ENCODE data around the gene ACVRL1.

Gene ACVRL1

GRCh38 chr12:51913071-51914033 is 6.0 kb downstream of the ACVRL1 start:
- no peaks in the 10 kb centered on the region for H3K9me3 ChIP-seq (ENCODE audit: control insufficient read depth, low read length)
- no peak overlapping the region for H3K9ac ChIP-seq (ENCODE audit: low read length)
- H3K4me1 ChIP-seq (ENCODE audit: control insufficient read depth, insufficient read depth, low read length) = peaks cover 48% of the 10 kb centered on the region
- no peak overlapping the region for H3K4me3 ChIP-seq (ENCODE audit: low read length)
- DNase-seq (ENCODE audit: low read depth) = no peak
- H3K27me3 ChIP-seq (replicated peaks; ENCODE audit: control insufficient read depth, insufficient read depth, low read length) = no peaks in the 10 kb centered on the region
- H3K36me3 ChIP-seq (ENCODE audit: control insufficient read depth, insufficient read depth, low read length, severe bottlenecking) = peaks cover 32% of the 10 kb centered on the region

DNA sequence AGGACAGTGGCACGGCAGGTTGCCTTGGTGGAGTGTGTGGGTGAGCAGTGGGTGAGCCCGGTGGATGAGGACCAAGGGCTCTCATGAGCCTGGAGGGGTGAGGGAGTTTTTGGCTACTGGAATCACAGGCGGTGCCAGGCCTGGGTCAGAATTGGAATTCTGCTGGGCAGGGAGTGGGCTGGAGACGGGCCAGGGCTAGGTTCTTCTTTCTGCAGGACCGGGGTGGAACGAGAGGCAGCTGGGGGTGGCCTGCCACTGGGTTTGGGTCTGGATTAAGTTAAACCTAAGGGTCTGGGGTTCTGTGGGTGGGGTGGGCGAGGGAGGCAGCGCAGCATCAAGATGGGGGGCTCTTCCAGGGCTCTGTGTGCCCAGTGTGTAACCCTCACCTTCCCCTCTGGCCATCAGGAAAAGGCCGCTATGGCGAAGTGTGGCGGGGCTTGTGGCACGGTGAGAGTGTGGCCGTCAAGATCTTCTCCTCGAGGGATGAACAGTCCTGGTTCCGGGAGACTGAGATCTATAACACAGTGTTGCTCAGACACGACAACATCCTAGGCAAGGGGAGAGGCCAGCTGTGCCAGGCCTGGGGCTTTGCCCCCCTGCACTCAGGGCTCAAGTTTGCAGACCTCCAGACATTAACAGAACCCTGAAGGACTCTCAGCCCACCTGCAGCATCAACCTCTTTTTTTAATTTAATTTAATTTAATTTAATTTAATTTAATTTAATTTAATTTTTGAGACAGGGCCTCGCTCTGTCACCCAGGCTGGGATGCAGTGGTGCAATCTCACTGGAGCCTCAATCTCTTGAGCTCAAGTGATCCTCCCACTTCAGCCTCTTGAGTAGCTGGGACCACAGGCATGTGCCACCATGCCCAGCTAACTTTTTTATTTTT is 7.0 kb downstream of the ACVRL1 start:
- Histone ChIP-seq H3K36me3 (ENCODE audit: control insufficient read depth, insufficient read depth, low read length, severe bottlenecking) (peaks cover 41% of the 10 kb centered on the region), H3K9ac (ENCODE audit: low read length) (no peak overlapping the region), H3K4me3 (ENCODE audit: low read length) (no peak overlapping the region), H3K4me1 (ENCODE audit: control insufficient read depth, insufficient read depth, low read length) (peaks cover 40% of the 10 kb centered on the region), H3K27me3 (replicated peaks; ENCODE audit: control insufficient read depth, insufficient read depth, low read length) (no peaks in the 10 kb centered on the region), H3K9me3 (ENCODE audit: control insufficient read depth, low read length) (no peaks in the 10 kb centered on the region)
- DNase-seq (ENCODE audit: low read depth) = no peak

DNA sequence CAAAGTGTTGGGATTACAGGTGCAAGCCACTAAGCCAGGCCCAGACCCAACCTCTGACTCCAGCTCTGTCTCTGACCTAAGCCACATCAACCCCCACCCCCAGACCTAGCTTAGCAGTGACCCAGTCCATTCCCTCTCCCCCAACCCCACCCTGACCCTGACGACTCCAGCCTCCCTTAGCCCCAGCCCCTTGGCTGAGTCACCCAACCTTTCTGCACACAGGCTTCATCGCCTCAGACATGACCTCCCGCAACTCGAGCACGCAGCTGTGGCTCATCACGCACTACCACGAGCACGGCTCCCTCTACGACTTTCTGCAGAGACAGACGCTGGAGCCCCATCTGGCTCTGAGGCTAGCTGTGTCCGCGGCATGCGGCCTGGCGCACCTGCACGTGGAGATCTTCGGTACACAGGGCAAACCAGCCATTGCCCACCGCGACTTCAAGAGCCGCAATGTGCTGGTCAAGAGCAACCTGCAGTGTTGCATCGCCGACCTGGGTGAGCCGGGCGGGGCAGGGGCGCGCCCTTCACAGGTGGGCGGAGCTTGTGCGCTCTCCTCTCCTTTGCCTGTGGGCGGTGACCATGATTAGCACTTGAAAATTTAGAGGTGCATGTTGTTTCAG is 7.8 kb downstream of the ACVRL1 start:
- DNase-seq (ENCODE audit: low read depth) = no peak
- Histone ChIP-seq H3K36me3 (ENCODE audit: control insufficient read depth, insufficient read depth, low read length, severe bottlenecking) (peaks cover 49% of the 10 kb centered on the region), H3K9ac (ENCODE audit: low read length) (no peak overlapping the region), H3K4me1 (ENCODE audit: control insufficient read depth, insufficient read depth, low read length) (peaks cover 33% of the 10 kb centered on the region), H3K4me3 (ENCODE audit: low read length) (no peak overlapping the region), H3K9me3 (ENCODE audit: control insufficient read depth, low read length) (no peaks in the 10 kb centered on the region), H3K27me3 (replicated peaks; ENCODE audit: control insufficient read depth, insufficient read depth, low read length) (no peaks in the 10 kb centered on the region)

- Histone ChIP-seq H3K9ac (ENCODE audit: low read length) (no peak overlapping the region), H3K4me1 (ENCODE audit: control insufficient read depth, insufficient read depth, low read length) (peaks cover 25% of the 10 kb centered on the region), H3K4me3 (ENCODE audit: low read length) (no peak overlapping the region), H3K27me3 (replicated peaks; ENCODE audit: control insufficient read depth, insufficient read depth, low read length) (no peaks in the 10 kb centered on the region), H3K36me3 (ENCODE audit: control insufficient read depth, insufficient read depth, low read length, severe bottlenecking) (peaks cover 53% of the 10 kb centered on the region), H3K9me3 (ENCODE audit: control insufficient read depth, low read length) (no peaks in the 10 kb centered on the region)
- DNase-seq (ENCODE audit: low read depth) = no peak
These were observed 8.6 kb downstream of the ACVRL1 start for GRCh38 chr12:51915951-51916350.

DNA sequence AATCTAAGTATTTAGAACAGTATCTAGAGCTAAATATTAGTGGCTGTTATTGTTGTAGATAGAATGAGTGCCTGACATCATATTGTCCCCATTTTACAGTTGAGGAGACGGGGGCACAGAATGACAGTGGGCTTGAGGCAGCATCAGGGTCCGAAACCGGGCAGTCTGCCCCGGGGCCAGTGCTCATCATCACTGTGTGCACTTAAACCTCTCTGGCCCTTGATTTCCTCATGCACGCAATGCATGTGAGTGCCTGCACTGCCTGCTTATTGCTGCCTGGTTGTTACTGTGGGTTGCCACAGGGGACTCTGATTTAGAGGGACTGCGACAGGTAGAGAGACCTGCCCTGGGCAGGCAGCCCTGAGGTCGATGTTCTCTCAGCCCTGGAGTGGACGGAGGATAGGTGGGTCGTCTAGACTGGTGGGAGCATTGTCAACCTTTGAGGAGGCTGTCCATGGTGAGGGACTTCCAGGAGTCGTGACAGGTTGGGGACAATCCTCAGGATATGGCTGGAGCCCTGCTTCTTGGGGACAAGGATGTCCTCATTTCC is 9.8 kb downstream of the ACVRL1 start:
- Histone ChIP-seq H3K27me3 (replicated peaks; ENCODE audit: control insufficient read depth, insufficient read depth, low read length) (no peaks in the 10 kb centered on the region), H3K9ac (ENCODE audit: low read length) (no peak overlapping the region), H3K4me3 (ENCODE audit: low read length) (no peak overlapping the region), H3K4me1 (ENCODE audit: control insufficient read depth, insufficient read depth, low read length) (peaks cover 21% of the 10 kb centered on the region), H3K36me3 (ENCODE audit: control insufficient read depth, insufficient read depth, low read length, severe bottlenecking) (peaks cover 53% of the 10 kb centered on the region), H3K9me3 (ENCODE audit: control insufficient read depth, low read length) (no peaks in the 10 kb centered on the region)
- no peak for DNase-seq (ENCODE audit: low read depth)

GRCh38 chr12:51917746-51918453 is 10.6 kb downstream of the ACVRL1 start:
- peaks cover 25% of the 10 kb centered on the region for H3K4me1 ChIP-seq (ENCODE audit: control insufficient read depth, insufficient read depth, low read length)
- H3K36me3 ChIP-seq (ENCODE audit: control insufficient read depth, insufficient read depth, low read length, severe bottlenecking) = peaks cover 53% of the 10 kb centered on the region
- no peak for DNase-seq (ENCODE audit: low read depth)
- H3K4me3 ChIP-seq (ENCODE audit: low read length) = no peak overlapping the region
- peak overlapping the region; percentile 6 for H3K9ac ChIP-seq (ENCODE audit: low read length)
- H3K27me3 ChIP-seq (replicated peaks; ENCODE audit: control insufficient read depth, insufficient read depth, low read length) = no peaks in the 10 kb centered on the region
- H3K9me3 ChIP-seq (ENCODE audit: control insufficient read depth, low read length) = no peaks in the 10 kb centered on the region

DNA sequence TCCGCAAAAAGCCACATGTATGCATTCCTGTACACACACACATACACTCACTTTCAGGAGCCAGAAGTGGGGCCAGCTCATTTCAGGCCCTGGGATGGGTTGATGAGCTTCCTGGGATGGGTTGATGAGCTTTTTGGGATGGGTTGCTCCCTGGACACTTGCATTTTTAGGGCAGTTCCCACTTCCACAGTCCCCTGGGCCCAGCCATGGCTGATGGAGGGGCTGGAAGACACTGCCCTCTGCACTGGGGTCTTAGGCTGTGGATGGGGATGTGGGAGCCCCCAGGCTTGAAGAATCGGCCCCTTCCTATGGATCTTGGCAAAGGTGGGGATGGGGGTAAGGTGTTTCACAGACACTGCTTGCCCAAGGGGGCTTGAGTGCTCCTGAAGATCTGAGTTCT is 12.7 kb downstream of the ACVRL1 start:
- Histone ChIP-seq H3K4me3 (ENCODE audit: low read length) (no peak overlapping the region), H3K9ac (ENCODE audit: low read length) (no peak overlapping the region), H3K36me3 (ENCODE audit: control insufficient read depth, insufficient read depth, low read length, severe bottlenecking) (peaks cover 51% of the 10 kb centered on the region), H3K4me1 (ENCODE audit: control insufficient read depth, insufficient read depth, low read length) (peaks cover 36% of the 10 kb centered on the region), H3K9me3 (ENCODE audit: control insufficient read depth, low read length) (no peaks in the 10 kb centered on the region), H3K27me3 (replicated peaks; ENCODE audit: control insufficient read depth, insufficient read depth, low read length) (no peaks in the 10 kb centered on the region)
- no peak for DNase-seq (ENCODE audit: low read depth)

- Histone ChIP-seq H3K27me3 (replicated peaks; ENCODE audit: control insufficient read depth, insufficient read depth, low read length) (no peaks in the 10 kb centered on the region), H3K36me3 (ENCODE audit: control insufficient read depth, insufficient read depth, low read length, severe bottlenecking) (peaks cover 40% of the 10 kb centered on the region), H3K4me1 (ENCODE audit: control insufficient read depth, insufficient read depth, low read length) (peaks cover 36% of the 10 kb centered on the region), H3K4me3 (ENCODE audit: low read length) (no peak overlapping the region), H3K9ac (ENCODE audit: low read length) (peak overlapping the region; percentile 29), H3K9me3 (ENCODE audit: control insufficient read depth, low read length) (no peaks in the 10 kb centered on the region)
- no peak for DNase-seq (ENCODE audit: low read depth)
These were observed 13.9 kb downstream of the ACVRL1 start for GRCh38 chr12:51921017-51921725.

GRCh38 chr12:51922146-51922545 is 14.8 kb downstream of the ACVRL1 start:
- Histone ChIP-seq H3K4me1 (ENCODE audit: control insufficient read depth, insufficient read depth, low read length) (peaks cover 36% of the 10 kb centered on the region), H3K27me3 (replicated peaks; ENCODE audit: control insufficient read depth, insufficient read depth, low read length) (no peaks in the 10 kb centered on the region), H3K36me3 (ENCODE audit: control insufficient read depth, insufficient read depth, low read length, severe bottlenecking) (peaks cover 33% of the 10 kb centered on the region), H3K9ac (ENCODE audit: low read length) (peak overlapping the region; percentile 85), H3K9me3 (ENCODE audit: control insufficient read depth, low read length) (no peaks in the 10 kb centered on the region), H3K4me3 (ENCODE audit: low read length) (peak overlapping the region; percentile 23)
- no peak for DNase-seq (ENCODE audit: low read depth)
